Activated CD8-positive, alpha-beta T cell treated with anti-CD3 and anti-CD28 coated beads for 36 hours (primary cell): ENCODE data around the gene FSHR. TPM values are rescaled to one million over a fixed set of nuclear protein-coding genes. Genes with fewer than 3 reads are reported as not detected.

Experiments used
- ATAC-seq: fragments of 200-7000 bp; cut with Tn5 transposase; one replicate; pipeline ENCODE4 v1.10.0; 2021; ENCODE audit warnings: mild to moderate bottlenecking, moderate library complexity
- CTCF ChIA-PET: fragments of 350-600 bp; sonication (Branson Sonifier 250); formaldehyde crosslinking; loops from one replicate; lab custom pipeline; 2021; ENCODE audit warnings: antibody characterized with exemption; lab: Charles Lee
- POLR2A ChIA-PET: fragments of 350-600 bp; sonication (Branson Sonifier 250); formaldehyde crosslinking; loops from one replicate; lab custom pipeline; 2021; ENCODE audit warnings: antibody characterized with exemption; lab: Charles Lee
- DNase-seq: peaks from one replicate; pipeline ENCODE4 v3.0.0-alpha.2; 2020
- H3K27ac Mint-ChIP-seq: one replicate; pipeline ENCODE4 v1.8.0; 2021; ENCODE audit warnings: mild to moderate bottlenecking, mixed read lengths
- H3K27me3 Mint-ChIP-seq: one replicate; pipeline ENCODE4 v1.8.0; 2021; ENCODE audit warnings: mixed read lengths
- H3K36me3 Mint-ChIP-seq: one replicate; pipeline ENCODE4 v1.8.0; 2021; ENCODE audit warnings: low read depth, mixed read lengths
- H3K4me1 Mint-ChIP-seq: one replicate; pipeline ENCODE4 v1.8.0; 2021; ENCODE audit warnings: low read depth, mixed read lengths
- H3K4me3 Mint-ChIP-seq: one replicate; pipeline ENCODE4 v1.8.0; 2021; ENCODE audit warnings: mild to moderate bottlenecking, moderate library complexity, mixed read lengths
- H3K9me3 Mint-ChIP-seq: one replicate; pipeline ENCODE4 v1.8.0; 2021; ENCODE audit warnings: mixed read lengths
- CTCF ChIP-seq: fragments of 200-600 bp; IDR thresholded peaks from one replicate; pipeline ENCODE4 v1.8.0; 2022; ENCODE audit warnings: antibody characterized with exemption, mild to moderate bottlenecking
- intact Hi-C: fragments of 100-400 bp; cut with micrococcal nuclease; formaldehyde crosslinking; loops from one replicate; pipeline ENCODE4 v1.10.0; 2022
- total RNA-seq, 2 experiments: library from RNA; stranded (reverse); gene quantifications; one replicate each; pipeline ENCODE4 v1.2.3, GENCODE V29; 2021

The FSHR gene
- total RNA-seq, 2 experiments from 2014 or later, result not detected

- POLR2A ChIA-PET, result no interaction called here
- Mint-ChIP-seq H3K4me1 (no peaks in the 10 kb centered on the region), H3K4me3 (no peak overlapping the region), H3K27me3 (no peaks in the 10 kb centered on the region), H3K36me3 (no peaks in the 10 kb centered on the region), H3K27ac (no peak overlapping the region), H3K9me3 (no peaks in the 10 kb centered on the region)
- no peak for ATAC-seq
- no peak for DNase-seq
- intact Hi-C loops, result no loop called here
- no peak for TF ChIP-seq CTCF
- CTCF ChIA-PET, result no interaction called here
Observed at GRCh38 chr2:48932667-48933066, 221.6 kb downstream of the FSHR start.

DNA sequence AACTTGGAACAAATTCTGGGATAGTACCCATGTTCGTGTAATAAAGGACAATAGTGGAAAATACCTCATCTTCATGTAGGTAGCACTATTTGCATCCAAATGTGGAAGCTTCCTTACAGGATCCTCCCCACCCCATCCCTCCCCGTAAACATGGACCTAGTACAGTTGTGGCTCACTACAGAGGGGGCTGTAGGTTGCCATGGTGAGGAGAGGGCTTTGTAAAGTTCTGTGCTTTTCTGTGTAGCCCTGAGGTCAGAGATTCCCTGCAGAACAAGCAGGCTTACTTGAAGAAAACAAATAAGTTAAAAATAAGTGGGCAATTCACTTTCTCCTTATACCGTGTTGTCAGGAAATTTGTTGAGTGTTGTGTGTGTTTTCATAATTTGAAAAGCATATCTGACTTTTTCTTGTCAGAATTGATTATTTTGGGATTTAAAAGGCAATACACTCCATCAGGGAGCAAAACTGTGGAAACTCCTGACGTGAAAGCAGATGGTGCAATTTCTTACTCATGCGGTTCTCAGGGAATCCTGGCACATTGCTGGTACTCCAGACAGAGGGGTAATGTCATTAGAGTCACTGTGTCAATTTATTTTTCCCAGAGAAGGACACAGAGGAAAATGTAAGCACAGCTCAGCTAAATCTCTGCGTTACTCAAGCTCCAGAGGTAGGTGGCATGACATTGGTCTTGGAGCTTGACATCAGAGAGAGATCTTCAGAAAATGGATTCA, 224.6 kb downstream of the FSHR start:
- intact Hi-C loops, result no loop called here
- no peak for DNase-seq
- CTCF ChIA-PET, result no interaction called here
- Mint-ChIP-seq H3K4me1 (no peaks in the 10 kb centered on the region), H3K9me3 (peaks cover 1% of the 10 kb centered on the region), H3K36me3 (no peaks in the 10 kb centered on the region), H3K27ac (no peak overlapping the region), H3K4me3 (no peak overlapping the region), H3K27me3 (no peaks in the 10 kb centered on the region)
- POLR2A ChIA-PET, result no interaction called here
- TF ChIP-seq CTCF, result no peak
- no peak for ATAC-seq

GRCh38 chr2:48927355-48927754, 227.0 kb downstream of the FSHR start:
- Mint-ChIP-seq H3K4me3 (no peak overlapping the region), H3K27me3 (no peaks in the 10 kb centered on the region), H3K27ac (no peak overlapping the region), H3K4me1 (no peaks in the 10 kb centered on the region), H3K36me3 (no peaks in the 10 kb centered on the region), H3K9me3 (peaks cover 1% of the 10 kb centered on the region)
- no peak for ATAC-seq
- intact Hi-C loops, result no loop called here
- ChIA-PET CTCF (interaction anchor here (0.8 kb wide), 1 partner anchor 13 kb away, joined by 4 read pairs; no protein-coding TSS in a partner anchor), POLR2A (no interaction called here)
- TF ChIP-seq CTCF, result no peak
- DNase-seq, result no peak

DNA sequence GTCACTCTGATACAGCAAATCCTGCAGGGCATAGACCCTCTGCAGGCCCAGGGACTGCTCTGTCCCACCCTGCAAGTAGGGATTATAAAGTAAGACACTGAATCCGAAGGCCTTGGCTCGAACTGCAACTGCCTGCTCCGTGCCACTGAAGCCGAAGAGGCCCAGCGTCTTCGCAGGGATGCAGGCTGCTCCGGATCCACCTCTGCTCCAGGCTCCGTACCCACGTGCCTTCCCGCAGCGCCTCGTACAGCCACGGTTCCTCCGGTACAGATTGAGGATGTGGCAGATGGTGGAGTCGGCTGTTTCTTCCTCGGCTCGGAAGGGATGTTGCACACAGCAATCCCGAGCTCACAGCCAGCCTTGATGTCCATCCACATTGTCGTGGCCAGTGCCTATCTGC, 238.4 kb downstream of the FSHR start:
- intact Hi-C loops, result no loop called here
- ATAC-seq (no peak), DNase-seq (no peak)
- POLR2A ChIA-PET, result no interaction called here
- Mint-ChIP-seq H3K4me1 (no peaks in the 10 kb centered on the region), H3K4me3 (no peak overlapping the region), H3K27me3 (no peaks in the 10 kb centered on the region), H3K36me3 (no peaks in the 10 kb centered on the region), H3K9me3 (peaks cover 3% of the 10 kb centered on the region), H3K27ac (no peak overlapping the region)
- CTCF ChIA-PET, result no interaction called here
- TF ChIP-seq CTCF, result no peak

DNA sequence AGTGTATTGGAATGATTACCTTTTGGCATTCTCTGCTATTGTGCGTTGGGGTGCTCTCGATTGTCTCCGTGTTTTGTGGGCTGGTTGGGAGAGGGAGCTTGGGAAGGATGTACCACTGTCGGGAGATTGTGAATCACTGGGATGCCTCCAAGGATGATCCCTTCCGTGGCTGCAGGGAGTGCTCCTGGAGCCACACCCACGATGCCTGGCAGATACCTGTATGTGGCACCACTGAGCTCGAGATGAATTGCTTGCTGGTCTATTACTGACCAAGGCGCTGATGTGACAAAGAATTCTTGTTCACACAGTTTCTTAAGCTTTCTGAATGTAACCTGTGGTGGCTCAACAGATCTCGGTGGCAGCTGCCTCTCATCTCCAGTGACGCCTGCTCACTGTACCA, 239.1 kb downstream of the FSHR start:
- DNase-seq (no peak), ATAC-seq (no peak)
- Mint-ChIP-seq H3K4me1 (no peaks in the 10 kb centered on the region), H3K27me3 (no peaks in the 10 kb centered on the region), H3K36me3 (no peaks in the 10 kb centered on the region), H3K27ac (no peak overlapping the region), H3K9me3 (peaks cover 3% of the 10 kb centered on the region), H3K4me3 (no peak overlapping the region)
- POLR2A ChIA-PET, result no interaction called here
- CTCF ChIA-PET, result no interaction called here
- no peak for TF ChIP-seq CTCF
- intact Hi-C loops, result no loop called here
